GM19452 (cell line): ENCODE data around the gene TACO1.

Experiments
- ATAC-seq: cut with Tn5 transposase; IDR thresholded peaks from one replicate; pipeline ENCODE4 v1.9.1; 2021; ENCODE audit not compliant: unreplicated experiment

The TACO1 gene

GRCh38 chr17:63635787-63636186, 35.1 kb downstream of the TACO1 start:
- no peak for ATAC-seq

DNA sequence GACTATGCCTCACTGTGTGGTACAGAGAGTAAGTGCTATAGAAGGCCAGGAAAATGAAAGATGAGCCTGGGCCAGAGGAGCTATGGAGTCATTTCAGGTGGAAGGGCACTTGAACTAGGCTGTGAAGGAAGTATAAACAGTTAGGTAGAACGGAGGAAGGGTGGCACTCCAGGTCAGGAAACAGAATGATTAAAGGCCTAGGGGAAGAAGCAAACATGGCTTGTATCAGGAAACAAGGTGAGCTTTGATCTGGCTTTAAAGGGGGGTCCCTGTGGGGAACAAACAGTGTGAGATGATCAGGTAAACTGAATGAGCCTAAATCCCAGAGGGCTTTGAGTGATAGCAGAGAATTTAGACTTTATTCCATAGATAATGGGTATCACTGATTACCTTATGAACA, 38.4 kb downstream of the TACO1 start:
- no peak for ATAC-seq

DNA sequence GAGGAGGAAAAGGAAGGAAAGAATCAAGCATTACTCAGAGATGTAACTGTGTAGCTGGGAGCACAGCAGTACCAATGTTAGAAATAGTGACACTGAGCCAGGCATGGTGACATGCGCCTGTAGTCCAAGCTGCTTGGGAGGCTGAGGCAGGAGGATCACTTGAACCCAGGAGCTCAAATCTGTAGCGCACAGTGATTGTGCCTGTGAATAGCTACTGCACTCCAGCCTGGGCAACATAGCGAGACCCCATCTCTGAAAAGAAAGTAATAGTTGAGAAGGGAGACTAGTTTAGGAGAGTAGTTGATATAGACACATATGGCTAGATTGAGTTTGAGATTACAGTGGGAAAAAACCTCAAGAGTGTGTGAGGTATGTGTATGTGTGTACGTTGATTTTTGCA, 39.3 kb downstream of the TACO1 start:
- ATAC-seq: no peak

GRCh38 chr17:63641692-63642448, 41.2 kb downstream of the TACO1 start:
- no peak for ATAC-seq

- no peak for ATAC-seq
Observed at GRCh38 chr17:63644846-63645245, 44.2 kb downstream of the TACO1 start.

DNA sequence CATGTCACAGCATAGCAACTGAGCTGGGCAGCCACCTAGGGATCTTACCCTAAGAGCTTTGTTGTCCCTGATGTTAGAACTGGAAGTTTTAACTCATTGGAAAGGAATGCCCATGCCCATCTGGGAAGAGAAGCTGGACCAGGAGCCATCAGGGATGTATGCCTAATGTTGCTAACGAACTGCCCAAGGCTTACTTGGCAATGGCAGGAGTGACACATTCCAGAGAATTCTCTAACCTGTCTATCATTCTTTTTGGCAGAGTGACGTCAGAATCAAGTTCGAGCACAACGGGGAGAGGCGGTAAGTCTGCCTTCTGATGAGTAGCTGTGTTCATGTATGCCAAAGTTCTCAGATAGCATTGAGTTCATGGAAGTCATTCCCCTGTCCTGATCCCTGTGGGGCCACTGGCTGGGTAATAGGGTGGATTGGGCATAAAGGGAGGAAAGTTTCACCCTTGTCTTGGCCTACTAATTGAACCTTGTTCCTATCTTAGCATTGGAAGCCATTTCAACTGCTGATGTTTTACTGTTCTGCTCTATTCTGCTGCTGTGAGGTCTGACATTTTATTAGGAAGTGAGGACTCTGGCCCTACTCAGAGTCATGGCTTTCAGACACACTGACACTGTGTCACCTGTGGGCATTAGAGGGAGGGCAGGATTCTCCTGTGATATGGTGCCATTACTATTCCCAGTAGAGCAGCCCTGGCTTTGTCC, 45.2 kb downstream of the TACO1 start:
- peak; percentile 54 for ATAC-seq

DNA sequence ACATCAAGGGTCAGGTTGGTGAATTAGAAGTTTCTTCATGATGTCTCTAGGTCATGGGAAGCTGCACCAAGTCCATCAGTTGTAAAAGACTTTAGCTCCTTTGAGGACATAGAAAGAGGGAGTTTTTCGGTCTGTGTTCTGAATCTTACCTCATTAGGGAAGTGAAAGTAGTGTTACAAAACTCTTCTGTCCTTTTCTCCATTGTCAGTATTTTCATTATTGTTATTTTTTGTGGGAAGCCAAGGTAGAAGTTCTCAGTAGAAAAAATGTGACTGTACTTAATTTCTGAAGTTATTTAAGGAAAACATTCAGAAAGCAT, 45.8 kb downstream of the TACO1 start:
- ATAC-seq: peak; percentile 91

GRCh38 chr17:63647065-63647725, 46.5 kb downstream of the TACO1 start:
- no peak for ATAC-seq

DNA sequence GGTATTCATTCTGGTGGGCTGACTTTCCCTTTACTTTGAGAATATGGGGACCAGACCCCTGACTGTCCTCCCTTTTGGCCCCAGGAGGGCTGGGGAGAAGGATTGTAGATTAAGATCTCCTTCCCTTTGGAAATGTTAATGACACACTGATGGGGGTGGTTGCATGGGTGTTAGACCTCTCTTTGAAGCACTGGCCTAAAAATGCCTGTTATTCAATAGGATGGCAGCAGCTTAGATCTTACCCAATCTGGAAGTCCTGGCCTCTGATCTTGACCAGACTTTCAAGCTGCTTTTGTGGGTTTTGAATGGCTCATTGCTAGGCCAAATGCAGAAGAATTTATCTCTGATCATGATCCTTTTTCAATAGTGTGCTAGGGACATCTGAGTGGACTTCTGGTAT, 47.2 kb downstream of the TACO1 start:
- no peak for ATAC-seq

DNA sequence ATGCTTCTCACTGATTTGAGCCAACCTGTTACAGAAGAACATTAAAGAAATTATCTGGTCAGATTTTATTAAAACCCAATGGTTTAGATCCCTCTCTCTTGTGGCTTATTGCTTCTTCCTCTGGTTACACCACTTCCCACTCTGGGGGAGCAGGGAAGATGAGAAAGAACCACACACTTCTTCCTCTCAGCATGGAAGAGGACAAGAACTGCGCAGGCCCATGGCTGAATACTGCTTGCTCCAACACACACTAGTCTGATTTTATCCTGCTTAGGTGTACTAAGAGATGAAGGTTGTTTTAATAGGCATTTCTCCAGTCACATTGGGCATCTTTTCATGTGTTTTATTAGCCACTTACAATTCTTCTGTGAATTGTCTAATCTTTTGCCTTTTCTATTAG, 49.1 kb downstream of the TACO1 start:
- ATAC-seq: no peak

- no peak for ATAC-seq
Observed at GRCh38 chr17:63652106-63652505, 51.4 kb downstream of the TACO1 start.

DNA sequence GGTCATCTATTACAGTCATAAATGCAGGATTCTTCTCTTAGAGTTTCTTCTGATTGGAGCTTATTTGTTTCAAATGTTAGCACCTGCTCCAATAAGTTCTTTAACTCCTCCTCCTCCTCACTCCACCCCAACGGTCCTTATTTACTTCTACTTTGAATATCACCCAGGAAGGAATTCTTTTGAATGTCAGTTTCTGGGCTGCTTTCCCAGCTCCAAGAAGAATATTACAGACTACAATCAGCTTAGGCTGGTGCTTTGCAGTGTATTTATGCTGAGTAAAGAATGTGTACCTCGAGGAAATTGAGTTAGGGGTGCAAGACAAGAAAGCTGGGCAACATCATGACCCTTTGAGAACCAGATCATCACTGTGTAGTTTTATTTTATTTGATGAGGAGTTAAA, 52.4 kb downstream of the TACO1 start:
- no peak for ATAC-seq

DNA sequence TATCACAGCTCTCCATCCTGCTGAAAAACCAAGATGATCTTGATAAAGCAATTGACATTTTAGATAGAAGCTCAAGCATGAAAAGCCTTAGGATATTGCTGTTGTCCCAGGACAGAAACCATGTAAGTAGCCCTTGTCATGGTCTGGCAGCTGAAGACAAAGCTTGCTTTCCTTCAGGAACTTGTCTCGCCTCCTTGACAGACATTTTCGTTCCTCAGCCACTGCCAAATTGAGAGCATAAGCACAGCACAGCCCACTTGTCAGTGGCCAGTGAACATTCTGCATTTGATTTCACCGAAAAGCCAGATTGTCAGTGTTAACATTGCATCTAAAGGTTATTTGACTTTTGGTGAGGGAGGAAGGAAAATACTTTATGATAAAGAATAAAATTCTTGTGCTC, 57.1 kb downstream of the TACO1 start:
- ATAC-seq: no peak
